IMR-90 (cell line): ENCODE data around the gene C17orf100. TPM values are rescaled to one million over a fixed set of nuclear protein-coding genes. Genes with fewer than 3 reads are reported as not detected.

Source experiments
- ATAC-seq: fragments of 200-7000 bp; cut with Tn5 transposase; 2 replicates; pipeline ENCODE4 v1.9.1; 2020; ENCODE audit warnings: low read depth, mild to moderate bottlenecking, moderate library complexity
- BruUV-seq: library from RNA; stranded (reverse); fragments of 400-500 nt; replicated peaks from 2 replicates; lab custom pipeline; 2021; lab: Mats Ljungman, UMichigan
- CTCF ChIA-PET: fragments of 300-600 bp; formaldehyde crosslinking; extraction: SDS; loops from one replicate; lab custom pipeline; 2021; ENCODE audit warnings: antibody characterized with exemption; lab: Yijun Ruan, JAX
- POLR2A ChIA-PET: fragments of 300-600 bp; sonication (Branson Sonifier 250); formaldehyde crosslinking; loops from one replicate; lab custom pipeline; 2022; ENCODE audit warnings: antibody characterized with exemption; ENCODE audit not compliant: unreplicated experiment; lab: Charles Lee
- DNase-seq: peaks from one replicate; pipeline ENCODE4 v3.0.0; 2013
- H2AFZ ChIP-seq: replicated peaks from 2 replicates; pipeline ENCODE3; 2013; ENCODE audit warnings: low read length, mild to moderate bottlenecking; ENCODE audit not compliant: poor library complexity
- H2AK5ac ChIP-seq: 2 replicates; pipeline ENCODE4 v1.6.1; 2013; ENCODE audit warnings: low read depth, low read length, inconsistent platforms
- H2AK9ac ChIP-seq: replicated peaks from 2 replicates; pipeline ENCODE3; 2013; ENCODE audit warnings: mild to moderate bottlenecking, low read depth, low read length, moderate library complexity; ENCODE audit not compliant: poor library complexity
- H2BK120ac ChIP-seq: 2 replicates; pipeline ENCODE4 v1.6.1; 2013; ENCODE audit warnings: low read depth, low read length, inconsistent platforms
- H2BK15ac ChIP-seq: 3 replicates; pipeline ENCODE4 v1.6.1; 2013; ENCODE audit warnings: low read depth, low read length, inconsistent platforms
- H2BK20ac ChIP-seq: 2 replicates; pipeline ENCODE4 v1.6.1; 2013; ENCODE audit warnings: low read depth, mild to moderate bottlenecking, inconsistent platforms, low read length, moderate library complexity
- H2BK5ac ChIP-seq: 2 replicates; pipeline ENCODE4 v1.6.1; 2013; ENCODE audit warnings: mild to moderate bottlenecking, low read depth, low read length, inconsistent platforms; ENCODE audit not compliant: poor library complexity, severe bottlenecking
- H3K14ac ChIP-seq: replicated peaks from 2 replicates; pipeline ENCODE4 v1.6.1; 2013; ENCODE audit warnings: low read depth, low read length, inconsistent platforms
- H3K18ac ChIP-seq: 2 replicates; pipeline ENCODE4 v1.6.1; 2013; ENCODE audit warnings: low read depth, low read length, control low read depth
- H3K23ac ChIP-seq: 2 replicates; pipeline ENCODE4 v1.6.1; 2013; ENCODE audit warnings: low read depth, low read length, inconsistent platforms
- H3K27ac ChIP-seq: 2 replicates; pipeline ENCODE4 v1.5.1; 2013; ENCODE audit warnings: mild to moderate bottlenecking, control low read depth, low read length; ENCODE audit not compliant: insufficient read depth
- H3K27me3 ChIP-seq: 2 replicates; pipeline ENCODE4 v1.6.1; 2013; ENCODE audit warnings: low read length; ENCODE audit not compliant: control insufficient read depth, insufficient read depth
- H3K36me3 ChIP-seq: 2 replicates; pipeline ENCODE4 v1.6.1; 2013; ENCODE audit warnings: low read length, mixed read lengths; ENCODE audit not compliant: control insufficient read depth, insufficient read depth
- H3K4ac ChIP-seq: 2 replicates; pipeline ENCODE4 v1.6.1; 2013; ENCODE audit warnings: low read depth, low read length, inconsistent platforms
- H3K4me1 ChIP-seq: 2 replicates; pipeline ENCODE4 v1.6.1; 2013; ENCODE audit warnings: low read length, mixed read lengths; ENCODE audit not compliant: control insufficient read depth, insufficient read depth
- H3K4me2 ChIP-seq: 2 replicates; pipeline ENCODE4 v1.6.1; 2013; ENCODE audit warnings: low read depth, mild to moderate bottlenecking, control low read depth, low read length, moderate library complexity
- H3K4me3 ChIP-seq: 2 replicates; pipeline ENCODE4 v1.5.1; 2013; ENCODE audit warnings: low read depth, mild to moderate bottlenecking, control low read depth, low read length, moderate library complexity; ENCODE audit not compliant: insufficient read depth
- H3K56ac ChIP-seq: 2 replicates; pipeline ENCODE4 v1.6.1; 2013; ENCODE audit warnings: low read length, inconsistent platforms; ENCODE audit not compliant: insufficient read depth; ENCODE audit errors: extremely low read depth
- H3K79me1 ChIP-seq, 2 experiments: 2 replicates each; pipeline ENCODE4 v1.6.1; 2013; ENCODE audit warnings: low read length in 2 of 2, inconsistent platforms in 1 of 2, low read depth in 1 of 2
- H3K9ac ChIP-seq: 2 replicates; pipeline ENCODE4 v1.6.1; 2013; ENCODE audit warnings: low read depth, low read length, control low read depth
- H3K9me1 ChIP-seq: 2 replicates; pipeline ENCODE4 v1.6.1; 2013; ENCODE audit warnings: low read length, inconsistent platforms; ENCODE audit not compliant: insufficient read depth
- H3K9me3 ChIP-seq: 2 replicates; pipeline ENCODE4 v1.6.1; 2013; ENCODE audit warnings: low read length; ENCODE audit not compliant: control insufficient read depth, insufficient read depth
- H4K20me1 ChIP-seq: 2 replicates; pipeline ENCODE4 v1.6.1; 2013; ENCODE audit warnings: low read length, inconsistent platforms; ENCODE audit not compliant: insufficient read depth
- H4K5ac ChIP-seq: 2 replicates; pipeline ENCODE4 v1.6.1; 2013; ENCODE audit warnings: mild to moderate bottlenecking, low read depth, low read length, control low read depth
- H4K8ac ChIP-seq, 2 experiments: 2 replicates each; pipeline ENCODE4 v1.6.1; 2013; ENCODE audit warnings: low read depth in 2 of 2, low read length in 2 of 2, control low read depth in 1 of 2, inconsistent platforms in 1 of 2
- H4K91ac ChIP-seq: 2 replicates; pipeline ENCODE4 v1.6.1; 2013; ENCODE audit warnings: low read depth, low read length, inconsistent platforms; ENCODE audit not compliant: insufficient read depth
- MAFK ChIP-seq: IDR thresholded peaks from 2 replicates; pipeline ENCODE4 v1.6.1; 2012; ENCODE audit warnings: low read depth, low read length, improper control_type of control experiment
- MAZ ChIP-seq: IDR thresholded peaks from 2 replicates; pipeline ENCODE4 v1.6.1; 2012; ENCODE audit warnings: low read depth, mild to moderate bottlenecking, low read length, improper control_type of control experiment, moderate library complexity, borderline replicate concordance
- NFE2L2 ChIP-seq: fragments of 150-350 bp; IDR thresholded peaks from 2 replicates; pipeline ENCODE4 v1.6.1; 2016; ENCODE audit warnings: low read depth, mild to moderate bottlenecking, low read length
- RFX5 ChIP-seq: IDR thresholded peaks from 2 replicates; pipeline ENCODE4 v1.8.0; 2012; ENCODE audit warnings: low read depth, mild to moderate bottlenecking, low read length, moderate library complexity
- WGBS, 2 experiments: methylation state at CpG; one replicate each; pipeline versions ENCODE4 v1.1.5 to v1.1.7; 2013; ENCODE audit warnings: missing lambda C conversion rate in 2 of 2; ENCODE audit not compliant: insufficient read length in 1 of 2; ENCODE audit errors: extremely low coverage in 2 of 2; 5-methylcytosine and 5-hydroxymethylcytosine counted together
- dilution Hi-C: fragments of 300-500 bp; cut with HindIII; formaldehyde crosslinking; loops from one replicate; pipeline ENCODE4 v1.14.3; 2018; ENCODE audit warnings: low sequenced_read_pairs; ENCODE audit not compliant: unreplicated experiment
- in situ Hi-C: fragments of 300-500 bp; cut with MboI; formaldehyde crosslinking; loops from 3 replicates; pipeline ENCODE4 v1.14.3; 2019; ENCODE audit warnings: low sequenced_read_pairs, inconsistent platforms, mixed read lengths
- intact Hi-C: fragments of 100-400 bp; cut with micrococcal nuclease; formaldehyde crosslinking; loops from 2 replicates; pipeline ENCODE4 v1.10.0; 2022
- polyA plus RNA-seq, 3 experiments: library from polyadenylated mRNA; depleted of rRNA; stranded (reverse); fragments of >200 nt; gene quantifications; 2 replicates each; pipeline ENCODE4 v1.2.3, GENCODE V29; 2012; ENCODE audit warnings: low replicate concordance in 1 of 3
- total RNA-seq: library from RNA; depleted of rRNA; stranded (reverse); fragments of >200 nt; gene quantifications from 2 replicates; pipeline ENCODE4 v1.2.3, GENCODE V29; 2012

The C17orf100 gene
- total and polyA plus RNA-seq, 2 of the 4 experiments (the other 2 are of a cell fraction) = 0.18 to 1.8 TPM

GRCh38 chr17:6695051-6695450 lies 43.5 kb downstream of the C17orf100 start:
- Histone ChIP-seq H3K14ac (no peak overlapping the region), H2BK20ac (no peak overlapping the region), H3K9me3 (no peaks in the 10 kb centered on the region), H3K9ac (no peak overlapping the region), H4K91ac (no peak overlapping the region), H2AK5ac (no peak overlapping the region), H4K5ac (no peak overlapping the region), H2AK9ac (no peak overlapping the region), H3K9me1 (no peaks in the 10 kb centered on the region), H3K79me1 (no peaks in the 10 kb centered on the region), H4K20me1 (no peaks in the 10 kb centered on the region), H3K4me1 (no peaks in the 10 kb centered on the region), H3K4me2 (no peak overlapping the region), H3K56ac (no peak overlapping the region), H3K23ac (no peak overlapping the region), H3K27ac (no peak overlapping the region), H3K4ac (no peak overlapping the region), H3K18ac (no peak overlapping the region), H3K4me3 (no peak overlapping the region), H2BK120ac (no peak overlapping the region), H2AFZ (no peak overlapping the region), H2BK15ac (no peak overlapping the region), H4K8ac (no peak overlapping the region), H3K27me3 (peaks cover 10% of the 10 kb centered on the region), H3K36me3 (no peaks in the 10 kb centered on the region), H2BK5ac (no peak overlapping the region)
- CTCF ChIA-PET = no interaction called here
- dilution Hi-C loops = no loop called here
- 78% methylated on average over 2 of the region's 2 CpGs; no CpG with 5 or more reads in 1 of the 2 experiments for WGBS, 2 experiments
- POLR2A ChIA-PET = no interaction called here
- TF ChIP-seq MAFK (no peak), NFE2L2 (no peak), RFX5 (no peak), MAZ (no peak)
- DNase-seq (no peak), ATAC-seq (no peak)
- intact Hi-C loops = no loop called here
- no TSS peak for BruUV-seq
- in situ Hi-C loops = no loop called here
